Heart left ventricle (tissue), 13 donors: ENCODE results near the gene PTCHD1.

Source experiments
- CTCF ChIP-seq, 12 donors: fragments of 200-600 bp; sonication (generic) in 4 of 12; IDR thresholded peaks; one replicate each; pipeline versions ENCODE4 v1.5.0 to v1.8.0; 2018 to 2022; ENCODE audit warnings: antibody characterized with exemption in 12 of 12, mild to moderate bottlenecking in 5 of 12
- POLR2A ChIP-seq, 2 donors: fragments of 450-650 bp; IDR thresholded peaks; one replicate each; pipeline ENCODE4 v1.6.1; 2017; ENCODE audit warnings: antibody characterized with exemption in 2 of 2, mild to moderate bottlenecking in 2 of 2, moderate library complexity in 2 of 2
- donor health status: ischemic (EF 13 %, LVEDD 7.1; RV severe dilation, severe dysfunction).
- donor health status: DM: no; HTN: yes; CAD: no.
- donor health status: DM: no; HTN: no; CAD: no.
- donor health status: ischemic (EF 25% LVEDD 6.9; RV normal size, moderate dysfunction).
- donor health status: ischemic (EF 25% LVEDD 5.7; RV mildly dilated, moderate dysfunction).
- donor health status: ischemic (EF 35%, LVEDD 5.7; RV mildly dilated, moderate dysfunction).
- donor health status: nonischemic (EF 11% LVEDD 7.7; RV severe dilation, severe dysfunction).
- donor health status: DM: yes; HTN: yes; CAD: no.
- donor health status: PGD.
- donor health status: ischemic (EF 29% LVEDD 5.4; RV normal size, mild dysfunction).
- donor health status: nonischemic (EF 23%, LVEDD 6.1; RV moderate dilation, normal function).

- TF ChIP-seq CTCF (IDR thresholded peaks at IDR 0.05) (no peak), POLR2A (IDR thresholded peaks at IDR 0.05) (no peak)
These were observed 56.3 kb downstream of the PTCHD1 start for GRCh38 chrX:23390979-23391378.
